ENCODE measurements around the gene TUFT1. TPM values are rescaled to one million over a fixed set of nuclear protein-coding genes. Genes with fewer than 3 reads are reported as not detected.

The TUFT1 gene
- total RNA-seq, 1 experiment from 2014 or later = 12.3 TPM

DNA sequence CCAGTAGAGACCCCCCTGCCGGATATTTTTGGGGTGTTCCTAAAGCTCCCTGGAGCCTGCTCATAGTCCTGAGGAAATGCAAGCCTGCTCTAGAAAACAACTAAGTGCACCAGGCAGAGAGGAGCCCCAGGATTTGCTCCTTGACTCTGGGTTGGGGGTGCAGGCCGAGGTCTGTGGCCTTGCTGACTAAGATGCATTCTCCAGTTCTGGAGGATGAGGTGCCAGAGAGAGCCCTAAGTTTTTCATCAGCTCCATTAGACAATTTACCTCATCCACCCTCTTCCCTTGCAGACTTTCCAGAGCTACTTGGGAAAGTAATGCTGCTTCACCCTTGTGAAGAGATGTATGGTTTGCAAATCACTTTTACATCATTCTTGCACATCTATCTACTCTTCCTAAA, 9.1 kb downstream of the TUFT1 start:
- RAD21 ChIA-PET (ENCODE audit: low non-redundant PET in 1 of 2, low total read pairs in 2 of 2, uncharacterized antibody in 2 of 2, unreplicated experiment in 2 of 2) = no interaction called here
- BruUV-seq (replicated peaks) = no TSS peak

DNA sequence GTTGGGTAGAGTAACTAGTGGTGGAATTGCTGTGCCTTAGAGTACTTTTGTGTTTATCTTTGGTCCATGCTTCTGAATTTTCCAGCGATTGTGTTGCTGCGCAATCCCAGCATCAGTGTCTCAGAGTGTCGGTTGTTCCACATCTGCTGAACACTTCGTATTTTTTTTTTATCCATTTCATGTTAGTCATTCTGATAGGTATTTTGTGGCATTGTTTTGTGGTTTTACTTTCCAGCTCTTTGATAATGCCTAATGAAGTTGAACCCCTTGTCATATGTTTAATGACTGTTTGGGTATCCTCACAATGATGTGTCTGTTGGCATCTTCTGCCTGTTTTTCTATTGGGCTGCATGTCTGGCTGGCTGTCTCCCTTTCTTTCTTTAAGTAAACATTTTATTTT, 13.6 kb downstream of the TUFT1 start:
- POLR2A ChIA-PET = interaction anchor here (1.7 kb wide), 1 partner anchor 11 kb away, joined by 6 read pairs; no protein-coding TSS in a partner anchor
- Histone ChIP-seq H3K79me2 (ENCODE audit: insufficient read depth, low read length) (peaks cover 16% of the 10 kb centered on the region), H3K27ac (ENCODE audit: low read depth, low read length) (no peak overlapping the region), H4K20me1 (ENCODE audit: insufficient read depth) (no peaks in the 10 kb centered on the region), H3K4me3 (replicated peaks in 1 of 2; ENCODE audit: low read depth in 1 of 2, low read length in 2 of 2) (no peak overlapping the region), H3K9me3 (ENCODE audit: control insufficient read depth in 1 of 2, insufficient read depth in 1 of 2, low read depth in 1 of 2, low read length in 2 of 2) (no peaks in the 10 kb centered on the region), H3K9me2 (ENCODE audit: insufficient read depth) (no peaks in the 10 kb centered on the region), H3K27me3 (ENCODE audit: insufficient read depth, low read length) (no peaks in the 10 kb centered on the region), H3K9ac (ENCODE audit: low read length) (no peak overlapping the region), H2AFZ (ENCODE audit: low read depth, low read length, poor library complexity, severe bottlenecking) (no peak overlapping the region), H3K36me3 (ENCODE audit: control insufficient read depth in 1 of 2, insufficient read depth in 2 of 2, low read length in 2 of 2) (no peaks in the 10 kb centered on the region), H3K4me1 (ENCODE audit: control insufficient read depth in 1 of 2, insufficient read depth in 2 of 2, low read length in 2 of 2) (peaks cover 17 to 22% of the 10 kb centered on the region in 2 experiments), H3K4me2 (ENCODE audit: low read length) (no peak overlapping the region)
- RAD21 ChIA-PET (ENCODE audit: low non-redundant PET in 1 of 2, low total read pairs in 2 of 2, uncharacterized antibody in 2 of 2, unreplicated experiment in 2 of 2) = no interaction called here
- ATAC-seq (no peak), DNase-seq (ENCODE audit: low read depth, low spot score) (no peak)
- TF ChIP-seq ELF1 (IDR thresholded peaks at IDR 0.05; ENCODE audit: borderline replicate concordance, low read depth) (no peak), EGR1 (IDR thresholded peaks at IDR 0.05; ENCODE audit: low read depth) (no peak), CEBPB (IDR thresholded peaks at IDR 0.05; ENCODE audit: low read depth) (no peak), POLR2A (IDR thresholded peaks at IDR 0.05; ENCODE audit: borderline replicate concordance, extremely low read depth, insufficient read depth, insufficient read length) (no peak), JUND (IDR thresholded peaks at IDR 0.05) (no peak), SRF (IDR thresholded peaks at IDR 0.05; ENCODE audit: low read depth) (no peak), YY1 (IDR thresholded peaks at IDR 0.05; ENCODE audit: extremely low read depth, insufficient replicate concordance, low read depth, low read length) (no peak), ZFX (IDR thresholded peaks at IDR 0.05) (no peak), EZH2phosphoT487 (IDR thresholded peaks at IDR 0.05; ENCODE audit: borderline replicate concordance) (no peak), RAD21 (IDR thresholded peaks at IDR 0.05; ENCODE audit: low read depth) (no peak), EZH2 (IDR thresholded peaks at IDR 0.05) (no peak)
- TF ChIP-seq, protein P1, sequence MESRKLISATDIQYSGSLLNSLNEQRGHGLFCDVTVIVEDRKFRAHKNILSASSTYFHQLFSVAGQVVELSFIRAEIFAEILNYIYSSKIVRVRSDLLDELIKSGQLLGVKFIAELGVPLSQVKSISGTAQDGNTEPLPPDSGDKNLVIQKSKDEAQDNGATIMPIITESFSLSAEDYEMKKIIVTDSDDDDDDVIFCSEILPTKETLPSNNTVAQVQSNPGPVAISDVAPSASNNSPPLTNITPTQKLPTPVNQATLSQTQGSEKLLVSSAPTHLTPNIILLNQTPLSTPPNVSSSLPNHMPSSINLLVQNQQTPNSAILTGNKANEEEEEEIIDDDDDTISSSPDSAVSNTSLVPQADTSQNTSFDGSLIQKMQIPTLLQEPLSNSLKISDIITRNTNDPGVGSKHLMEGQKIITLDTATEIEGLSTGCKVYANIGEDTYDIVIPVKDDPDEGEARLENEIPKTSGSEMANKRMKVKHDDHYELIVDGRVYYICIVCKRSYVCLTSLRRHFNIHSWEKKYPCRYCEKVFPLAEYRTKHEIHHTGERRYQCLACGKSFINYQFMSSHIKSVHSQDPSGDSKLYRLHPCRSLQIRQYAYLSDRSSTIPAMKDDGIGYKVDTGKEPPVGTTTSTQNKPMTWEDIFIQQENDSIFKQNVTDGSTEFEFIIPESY (IDR thresholded peaks at IDR 0.05; ENCODE audit: extremely low read depth, insufficient replicate concordance, low read length) = no peak
- TF ChIP-seq, protein P2, sequence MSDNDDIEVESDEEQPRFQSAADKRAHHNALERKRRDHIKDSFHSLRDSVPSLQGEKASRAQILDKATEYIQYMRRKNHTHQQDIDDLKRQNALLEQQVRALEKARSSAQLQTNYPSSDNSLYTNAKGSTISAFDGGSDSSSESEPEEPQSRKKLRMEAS (IDR thresholded peaks at IDR 0.05) = no peak
- CTCF ChIA-PET = interaction anchor here (0.6 kb wide), 1 partner anchor 484 kb away, joined by 3 read pairs; no protein-coding TSS in a partner anchor
- no TSS peak for BruUV-seq (replicated peaks)
- intact Hi-C loops (cut with micrococcal nuclease) = no loop called here

More for the DNA sequence above, 9.1 kb downstream of the TUFT1 start:
- Histone ChIP-seq H3K4me2 (ENCODE audit: low read length) (peak overlapping the region; percentile 59), H3K9me3 (ENCODE audit: control insufficient read depth in 1 of 2, insufficient read depth in 1 of 2, low read depth in 1 of 2, low read length in 2 of 2) (no peaks in the 10 kb centered on the region), H3K9me2 (ENCODE audit: insufficient read depth) (no peaks in the 10 kb centered on the region), H3K79me2 (ENCODE audit: insufficient read depth, low read length) (peaks cover 20% of the 10 kb centered on the region), H3K36me3 (ENCODE audit: control insufficient read depth in 1 of 2, insufficient read depth in 2 of 2, low read length in 2 of 2) (no peaks in the 10 kb centered on the region), H3K4me3 (replicated peaks in 1 of 2; ENCODE audit: low read depth in 1 of 2, low read length in 2 of 2) (0 out of 4 replicates have a peak overlapping the region, but pooled peaks of 1 of the 2 experiments have one; percentile 36), H4K20me1 (ENCODE audit: insufficient read depth) (no peaks in the 10 kb centered on the region), H3K27ac (ENCODE audit: low read depth, low read length) (no peak overlapping the region), H2AFZ (ENCODE audit: low read depth, low read length, poor library complexity, severe bottlenecking) (no peak overlapping the region), H3K4me1 (ENCODE audit: control insufficient read depth in 1 of 2, insufficient read depth in 2 of 2, low read length in 2 of 2) (peaks cover 41 to 53% of the 10 kb centered on the region in 2 experiments), H3K9ac (ENCODE audit: low read length) (peak overlapping the region; percentile 41; the same call in 1 of the 2 replicates), H3K27me3 (ENCODE audit: insufficient read depth, low read length) (no peaks in the 10 kb centered on the region)
- TF ChIP-seq, protein P2 (IDR thresholded peaks at IDR 0.05) = no peak
- no peak for TF ChIP-seq SP1 (IDR thresholded peaks at IDR 0.05; ENCODE audit: low read depth)
- TF ChIP-seq POLR2AphosphoS5 (IDR thresholded peaks at IDR 0.05; ENCODE audit: low read depth, low read length) = no peak
- no peak for TF ChIP-seq RAD21 (IDR thresholded peaks at IDR 0.05; ENCODE audit: low read depth)
- no peak for TF ChIP-seq YY1 (IDR thresholded peaks at IDR 0.05; ENCODE audit: extremely low read depth, insufficient replicate concordance, low read depth, low read length)
- TF ChIP-seq, protein P1 (IDR thresholded peaks at IDR 0.05; ENCODE audit: extremely low read depth, insufficient replicate concordance, low read length) = no peak
- TF ChIP-seq EGR1 (IDR thresholded peaks at IDR 0.05; ENCODE audit: low read depth) = no peak
- CTCF ChIA-PET = no interaction called here
- ATAC-seq = peak; percentile 26
- POLR2A ChIA-PET = interaction anchor here (0.6 to 2.3 kb wide), 4 partner anchors 9 to 217 kb away, joined by 3 to 23 read pairs (median 4); partner anchors contain the start of gene TUFT1
- no peak for DNase-seq (ENCODE audit: low read depth, low spot score)
- intact Hi-C loops (cut with micrococcal nuclease) = no loop called here
